ACC112 (cell line): ENCODE measurements around the gene IL1RAP.

Experiments used
- H2AFZ ChIP-seq: fragments of 200-600 bp; sonication (generic); one replicate; pipeline ENCODE4 v1.6.0; 2017; ENCODE audit warnings: antibody characterized with exemption, low read length; ENCODE audit not compliant: unreplicated experiment
- H3K27ac ChIP-seq: fragments of 200-600 bp; sonication (generic); 2 replicates; pipeline ENCODE4 v1.5.1; 2014; ENCODE audit warnings: low read depth, mild to moderate bottlenecking, antibody characterized with exemption, low read length, moderate library complexity
- H3K27me3 ChIP-seq: fragments of 200-600 bp; sonication (generic); 2 replicates; pipeline ENCODE4 v1.6.1; 2014; ENCODE audit warnings: mild to moderate bottlenecking, antibody characterized with exemption, low read length, moderate library complexity, mixed read lengths; ENCODE audit not compliant: insufficient read depth
- H3K36me3 ChIP-seq: fragments of 200-600 bp; sonication (generic); 2 replicates; pipeline ENCODE4 v1.6.1; 2016; ENCODE audit warnings: mild to moderate bottlenecking, antibody characterized with exemption, low read length, moderate library complexity, mixed read lengths; ENCODE audit not compliant: insufficient read depth
- H3K4me1 ChIP-seq: fragments of 200-600 bp; sonication (generic); one replicate; pipeline ENCODE4 v1.6.1; 2016; ENCODE audit warnings: low read length, mixed read lengths; ENCODE audit not compliant: insufficient read depth, unreplicated experiment, control insufficient read depth
- H3K4me3 ChIP-seq: fragments of 200-600 bp; sonication (generic); 2 replicates; pipeline ENCODE4 v1.5.1; 2014; ENCODE audit warnings: mild to moderate bottlenecking, low read depth, low read length
- H3K79me2 ChIP-seq: fragments of 200-600 bp; sonication (generic); one replicate; pipeline ENCODE4 v1.6.0; 2016; ENCODE audit warnings: low read length; ENCODE audit not compliant: control insufficient read depth, unreplicated experiment, insufficient read depth

IL1RAP gene

DNA sequence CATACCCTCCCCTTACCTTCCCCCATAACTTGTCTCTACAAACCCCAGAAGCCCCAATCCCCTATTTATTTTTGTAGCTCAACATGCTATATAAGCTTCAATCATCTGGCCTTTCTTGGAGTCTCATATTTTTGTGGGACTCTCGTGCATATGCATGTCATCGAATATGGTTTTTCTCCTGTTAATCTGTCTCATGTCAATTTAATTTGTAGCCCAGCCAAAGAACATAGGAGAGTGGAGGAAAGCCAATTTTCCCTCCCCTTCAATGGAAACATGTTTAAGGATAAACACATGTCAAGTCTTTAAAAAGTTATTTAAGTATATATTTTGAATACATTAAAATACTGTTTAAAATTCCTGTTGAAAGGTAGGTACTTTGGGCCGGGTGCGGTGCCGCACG, 176.4 kb downstream of the IL1RAP start:
- Histone ChIP-seq H3K4me3 (no peak overlapping the region), H3K27me3 (no peaks in the 10 kb centered on the region), H2AFZ (no peak overlapping the region), H3K36me3 (no peaks in the 10 kb centered on the region), H3K4me1 (no peaks in the 10 kb centered on the region), H3K27ac (no peak overlapping the region), H3K79me2 (no peaks in the 10 kb centered on the region)

DNA sequence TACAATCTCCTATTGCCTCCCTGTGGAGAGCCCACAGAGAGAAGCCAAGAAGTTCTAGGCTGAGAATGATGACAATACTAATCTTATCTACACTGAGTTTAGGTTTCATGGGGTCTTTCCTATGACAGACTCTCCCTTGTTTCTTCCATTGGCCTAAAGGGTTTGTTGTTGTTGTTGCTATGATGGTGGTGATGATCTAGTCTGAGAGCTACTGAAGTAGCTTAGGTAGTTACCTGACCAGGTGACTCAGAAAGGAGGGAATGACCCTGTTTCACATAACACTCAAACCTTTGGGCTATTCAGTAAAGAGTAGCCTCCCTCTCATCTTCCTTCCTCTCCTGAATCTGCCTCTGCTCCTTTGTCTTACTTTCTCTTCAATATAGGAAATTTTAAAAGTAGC, 178.4 kb downstream of the IL1RAP start:
- no peaks in the 10 kb centered on the region for H3K79me2 ChIP-seq
- H3K27ac ChIP-seq: no peak overlapping the region
- no peaks in the 10 kb centered on the region for H3K36me3 ChIP-seq
- no peaks in the 10 kb centered on the region for H3K27me3 ChIP-seq
- no peak overlapping the region for H3K4me3 ChIP-seq
- H2AFZ ChIP-seq: no peak overlapping the region
- H3K4me1 ChIP-seq: peaks cover 7% of the 10 kb centered on the region

DNA sequence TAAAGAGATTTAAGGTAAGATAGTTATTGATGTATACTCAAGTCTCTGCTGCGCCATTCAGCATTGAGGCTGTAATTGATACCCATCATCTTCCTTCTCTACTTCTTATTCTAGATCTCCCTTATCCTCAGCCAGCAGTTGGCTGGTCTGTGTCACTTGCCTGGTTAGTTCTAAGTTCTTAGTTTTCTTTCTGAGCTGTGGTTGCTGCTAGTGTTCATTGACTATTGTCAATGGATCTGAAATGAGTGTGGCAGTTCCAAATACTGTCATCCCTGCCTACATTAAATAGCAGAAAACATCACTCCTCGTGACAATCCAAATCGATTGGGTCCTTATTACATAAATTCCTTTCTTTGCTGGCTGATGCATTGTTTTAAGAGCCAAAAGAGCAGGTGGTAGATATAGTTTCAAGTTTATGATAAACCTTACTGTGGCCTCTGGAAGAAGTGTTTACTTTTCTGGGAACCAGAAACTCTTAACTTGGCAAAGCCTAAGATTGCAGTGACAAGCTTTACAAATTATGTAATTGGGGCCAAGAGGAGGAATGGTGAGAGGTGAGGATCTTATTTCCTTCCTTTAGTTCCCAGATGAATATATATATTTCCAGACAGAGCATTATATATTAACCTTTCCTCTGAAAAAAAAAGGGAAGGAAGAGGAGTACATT, 180.6 kb downstream of the IL1RAP start:
- Histone ChIP-seq H3K27ac (no peak overlapping the region), H3K36me3 (no peaks in the 10 kb centered on the region), H3K79me2 (no peaks in the 10 kb centered on the region), H2AFZ (no peak overlapping the region), H3K4me1 (peaks cover 16% of the 10 kb centered on the region), H3K4me3 (no peak overlapping the region), H3K27me3 (no peaks in the 10 kb centered on the region)

DNA sequence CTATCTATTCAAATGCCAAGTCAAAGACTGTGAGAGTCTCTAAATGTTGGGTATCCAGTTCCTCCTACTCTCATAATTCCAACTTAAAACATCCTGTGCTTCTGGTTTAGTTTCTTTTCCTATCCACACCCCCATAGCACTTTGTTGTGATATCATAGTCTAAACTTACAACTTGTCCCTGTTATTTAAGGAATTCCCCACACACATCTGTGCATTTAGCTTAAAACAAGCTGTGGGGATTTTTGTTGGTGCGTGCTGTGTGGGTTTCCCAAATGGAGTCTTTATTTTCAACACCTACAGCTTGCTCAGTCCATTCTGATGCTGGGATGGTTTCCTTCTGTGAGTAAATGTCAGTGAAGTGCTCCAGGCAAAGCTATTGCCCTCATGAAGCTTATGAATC, 181.3 kb downstream of the IL1RAP start:
- H3K36me3 ChIP-seq: no peaks in the 10 kb centered on the region
- peaks cover 16% of the 10 kb centered on the region for H3K4me1 ChIP-seq
- no peak overlapping the region for H3K4me3 ChIP-seq
- no peak overlapping the region for H3K27ac ChIP-seq
- H3K27me3 ChIP-seq: no peaks in the 10 kb centered on the region
- H3K79me2 ChIP-seq: no peaks in the 10 kb centered on the region
- no peak overlapping the region for H2AFZ ChIP-seq

DNA sequence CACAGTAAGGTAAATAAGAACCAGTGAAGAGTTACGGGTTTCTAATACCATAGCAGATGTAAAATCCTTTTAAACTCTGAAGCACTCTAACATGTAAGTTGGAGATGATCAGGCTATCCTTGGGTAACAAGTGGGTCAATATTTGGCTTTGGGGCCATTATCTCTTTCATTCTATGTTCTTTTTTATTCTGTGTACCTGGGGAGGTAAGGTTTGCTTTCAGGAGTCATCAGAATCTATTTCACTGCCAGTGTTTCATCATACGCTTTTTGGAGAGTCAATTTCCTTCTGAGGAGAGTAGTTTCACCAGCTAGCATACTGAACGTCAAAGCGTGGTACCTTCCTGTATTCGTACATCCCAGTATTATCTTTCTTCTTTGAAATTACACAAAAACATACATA, 182.1 kb downstream of the IL1RAP start:
- Histone ChIP-seq H2AFZ (no peak overlapping the region), H3K27me3 (no peaks in the 10 kb centered on the region), H3K27ac (no peak overlapping the region), H3K4me3 (no peak overlapping the region), H3K4me1 (peaks cover 18% of the 10 kb centered on the region), H3K79me2 (no peaks in the 10 kb centered on the region), H3K36me3 (no peaks in the 10 kb centered on the region)

GRCh38 chr3:190696777-190697501, 183.1 kb downstream of the IL1RAP start:
- no peaks in the 10 kb centered on the region for H3K27me3 ChIP-seq
- peak overlapping the region; percentile 67 for H3K4me3 ChIP-seq
- H2AFZ ChIP-seq: peak overlapping the region; percentile 53
- peaks cover 23% of the 10 kb centered on the region for H3K4me1 ChIP-seq
- no peak overlapping the region for H3K27ac ChIP-seq
- H3K36me3 ChIP-seq: no peaks in the 10 kb centered on the region
- H3K79me2 ChIP-seq: no peaks in the 10 kb centered on the region

DNA sequence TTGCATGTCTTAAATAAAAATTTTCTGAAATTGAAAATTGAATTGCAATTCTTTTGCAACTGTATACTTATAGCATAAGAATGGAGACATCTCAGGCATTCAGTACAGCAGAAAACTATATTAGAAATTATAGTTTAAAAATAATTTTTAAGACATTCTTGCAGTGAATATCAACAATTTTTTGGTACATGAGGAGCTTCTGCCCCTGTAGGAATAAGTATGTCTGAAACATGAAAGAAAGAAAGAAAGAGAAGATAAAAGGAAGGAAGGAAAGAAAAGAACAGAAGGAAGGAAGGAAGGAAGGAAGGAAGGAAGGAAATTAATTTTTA, 183.6 kb downstream of the IL1RAP start:
- Histone ChIP-seq H2AFZ (peak overlapping the region; percentile 51), H3K79me2 (no peaks in the 10 kb centered on the region), H3K27ac (peak overlapping the region; percentile 34), H3K4me3 (peak overlapping the region; percentile 67), H3K27me3 (no peaks in the 10 kb centered on the region), H3K4me1 (peaks cover 23% of the 10 kb centered on the region), H3K36me3 (no peaks in the 10 kb centered on the region)

- Histone ChIP-seq H3K27ac (peak overlapping the region; percentile 34), H3K36me3 (no peaks in the 10 kb centered on the region), H3K79me2 (no peaks in the 10 kb centered on the region), H3K4me3 (peak overlapping the region; percentile 67), H3K4me1 (peaks cover 23% of the 10 kb centered on the region), H2AFZ (peak overlapping the region; percentile 51), H3K27me3 (no peaks in the 10 kb centered on the region)
These were observed 184.0 kb downstream of the IL1RAP start for GRCh38 chr3:190697901-190698300.

DNA sequence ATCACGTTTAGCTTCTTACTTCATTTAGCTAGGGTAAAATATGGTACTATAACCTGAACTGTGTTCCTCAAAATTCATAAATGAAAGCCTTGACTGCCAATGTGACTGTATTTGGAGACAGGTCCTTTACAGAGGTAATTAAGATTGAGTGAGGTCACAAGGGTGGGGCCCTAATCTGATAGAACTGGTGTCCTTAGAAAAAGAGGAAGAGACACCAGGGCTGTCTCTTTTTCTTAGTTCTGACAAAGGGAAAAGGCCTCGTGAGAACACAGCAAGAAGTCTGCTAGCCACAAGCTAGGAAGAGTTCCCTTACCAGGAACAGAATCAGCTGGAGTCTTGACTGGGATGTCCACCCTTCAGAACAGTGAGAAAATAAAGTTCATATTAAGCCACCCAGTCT, 185.9 kb downstream of the IL1RAP start:
- no peaks in the 10 kb centered on the region for H3K36me3 ChIP-seq
- no peak overlapping the region for H2AFZ ChIP-seq
- no peak overlapping the region for H3K4me3 ChIP-seq
- no peak overlapping the region for H3K27ac ChIP-seq
- H3K79me2 ChIP-seq: no peaks in the 10 kb centered on the region
- no peaks in the 10 kb centered on the region for H3K27me3 ChIP-seq
- peaks cover 23% of the 10 kb centered on the region for H3K4me1 ChIP-seq

- Histone ChIP-seq H3K27me3 (no peaks in the 10 kb centered on the region), H2AFZ (no peak overlapping the region), H3K27ac (no peak overlapping the region)
These were observed 187.2 kb downstream of the IL1RAP start for GRCh38 chr3:190701096-190701532.

GRCh38 chr3:190706582-190706981, 192.7 kb downstream of the IL1RAP start:
- Histone ChIP-seq H3K36me3 (no peaks in the 10 kb centered on the region), H2AFZ (no peak overlapping the region), H3K27ac (no peak overlapping the region), H3K27me3 (no peaks in the 10 kb centered on the region), H3K4me3 (no peak overlapping the region), H3K4me1 (peaks cover 11% of the 10 kb centered on the region), H3K79me2 (no peaks in the 10 kb centered on the region)

More at GRCh38 chr3:190701096-190701532, 187.2 kb downstream of the IL1RAP start:
- H3K4me1 ChIP-seq: peaks cover 23% of the 10 kb centered on the region
- H3K4me3 ChIP-seq: no peak overlapping the region
- no peaks in the 10 kb centered on the region for H3K79me2 ChIP-seq
- no peaks in the 10 kb centered on the region for H3K36me3 ChIP-seq
